SK-N-SH (cell line): ENCODE data around the gene PDE4D. TPM values are rescaled to one million over a fixed set of nuclear protein-coding genes. Genes with fewer than 3 reads are reported as not detected.
"Not testable (repeated sequence)": the region's sequence is repeated elsewhere in the genome, so short reads cannot be mapped to it uniquely, and the experiment has no call there.

Experiments
- CTCF ChIA-PET: fragments of 300-600, 350-600 bp; formaldehyde crosslinking; extraction: SDS; loops from one replicate; lab custom pipeline; 2021; lab: Yijun Ruan, JAX
- POLR2A ChIA-PET: fragments of 350-600 bp; sonication (Branson Sonifier 250); formaldehyde crosslinking; extraction: SDS; loops from one replicate; lab custom pipeline; 2020; ENCODE audit warnings: antibody characterized with exemption, inconsistent platforms; lab: Yijun Ruan, JAX
- DNase-seq: peaks from one replicate; pipeline ENCODE4 v3.0.0; 2012
- H2AFZ ChIP-seq: fragments of 200-600 bp; sonication (generic); 2 replicates; pipeline ENCODE4 v1.8.1; 2016; ENCODE audit warnings: antibody characterized with exemption, mild to moderate bottlenecking, low read depth
- H3F3A ChIP-seq: fragments of 200-600 bp; sonication (generic); replicated peaks from 2 replicates; pipeline ENCODE3; 2016; ENCODE audit warnings: antibody characterized with exemption, mild to moderate bottlenecking; ENCODE audit not compliant: insufficient read depth
- H3K27ac ChIP-seq, 2 experiments: fragments of 200-500 bp in 1 of 2; fragments of 200-600 bp in 1 of 2; sonication (Bioruptor generic) in 1 of 2; sonication (generic), shearing (Covaris generic) in 1 of 2; 2 replicates each; pipeline versions ENCODE4 v1.5.1 to v1.6.1; 2014 to 2016; ENCODE audit warnings: low read depth in 2 of 2, inconsistent platforms in 1 of 2, low read length in 1 of 2, mild to moderate bottlenecking in 1 of 2, mixed read lengths in 1 of 2
- H3K27me3 ChIP-seq: fragments of 200-600 bp; sonication (generic), shearing (Covaris generic); 2 replicates; pipeline ENCODE4 v1.6.1; 2016; ENCODE audit warnings: mixed run types; ENCODE audit not compliant: insufficient read depth
- H3K36me3 ChIP-seq, 2 experiments: fragments of 200-500 bp in 1 of 2; fragments of 200-600 bp in 1 of 2; sonication (Bioruptor generic) in 1 of 2; sonication (generic) in 1 of 2; replicated peaks in 1 of 2; 2 replicates each; pipeline versions ENCODE3 to v1.5.1; 2014 to 2016; ENCODE audit warnings: low read length in 1 of 2, mild to moderate bottlenecking in 1 of 2; ENCODE audit not compliant: insufficient read depth in 2 of 2, control insufficient read depth in 1 of 2
- H3K4me1 ChIP-seq, 2 experiments: fragments of 200-500 bp in 1 of 2; fragments of 200-600 bp in 1 of 2; sonication (Bioruptor generic) in 1 of 2; sonication (generic), shearing (Covaris generic) in 1 of 2; 2 replicates each; pipeline versions ENCODE4 v1.5.1 to v1.6.1; 2014 to 2016; ENCODE audit warnings: low read depth in 1 of 2, low read length in 1 of 2, mixed run types in 1 of 2; ENCODE audit not compliant: insufficient read depth in 2 of 2, control insufficient read depth in 1 of 2
- H3K4me2 ChIP-seq: fragments of 200-600 bp; sonication (generic), shearing (Covaris generic); 2 replicates; pipeline ENCODE4 v1.6.1; 2017; ENCODE audit warnings: mixed run types
- H3K4me3 ChIP-seq, 2 experiments: fragments of 200-500 bp in 1 of 2; fragments of 200-600 bp in 1 of 2; sonication (Bioruptor generic) in 1 of 2; sonication (generic), shearing (Covaris generic) in 1 of 2; 2 replicates each; pipeline versions ENCODE4 v1.5.1 to v1.8.1; 2014 to 2016; ENCODE audit warnings: low read depth in 2 of 2, inconsistent platforms in 1 of 2, low read length in 1 of 2, mild to moderate bottlenecking in 1 of 2, mixed read lengths in 1 of 2, moderate library complexity in 1 of 2
- H3K79me2 ChIP-seq: fragments of 200-600 bp; sonication (generic); 2 replicates; pipeline ENCODE4 v1.8.1; 2017; ENCODE audit warnings: mild to moderate bottlenecking; ENCODE audit not compliant: insufficient read depth
- H3K9ac ChIP-seq: fragments of 200-600 bp; sonication (generic); 2 replicates; pipeline ENCODE4 v1.6.1; 2017; ENCODE audit warnings: mixed run types
- H3K9me2 ChIP-seq: fragments of 200-600 bp; sonication (generic); 2 replicates; pipeline ENCODE4 v1.6.1; 2017; ENCODE audit warnings: mixed run types
- H3K9me3 ChIP-seq: fragments of 200-600 bp; sonication (generic); 2 replicates; pipeline ENCODE4 v1.6.1; 2017; ENCODE audit warnings: mixed run types, mild to moderate bottlenecking, moderate library complexity
- H4K20me1 ChIP-seq: fragments of 200-600 bp; sonication (generic); 2 replicates; pipeline ENCODE4 v1.6.1; 2017; ENCODE audit warnings: mild to moderate bottlenecking, mixed run types; ENCODE audit not compliant: insufficient read depth
- ELF1 ChIP-seq: IDR thresholded peaks from 2 replicates; pipeline ENCODE4 v1.4.0; 2012
- GABPA ChIP-seq: IDR thresholded peaks from 2 replicates; pipeline ENCODE4 v1.4.0; 2012; ENCODE audit warnings: low read depth, mild to moderate bottlenecking
- MEF2A ChIP-seq: IDR thresholded peaks from 2 replicates; pipeline ENCODE4 v1.4.0; 2012; ENCODE audit warnings: low read depth, borderline replicate concordance
- RAD21 ChIP-seq: IDR thresholded peaks from 2 replicates; pipeline ENCODE4 v1.6.1; 2012; ENCODE audit warnings: mild to moderate bottlenecking, low read length
- ZBTB33 ChIP-seq: IDR thresholded peaks from 2 replicates; pipeline ENCODE4 v1.4.0; 2012; ENCODE audit warnings: low read depth, borderline replicate concordance
- WGBS: methylation state at CpG from one replicate; pipeline ENCODE4 v1.1.6; 2017; ENCODE audit warnings: low lambda C conversion rate; 5-methylcytosine and 5-hydroxymethylcytosine counted together
- polyA plus RNA-seq, 3 experiments: library from polyadenylated mRNA; depleted of rRNA; stranded (reverse); fragments of >200 nt; gene quantifications; 2 replicates each; pipeline ENCODE4 v1.2.3, GENCODE V29; 2012

PDE4D gene
- polyA plus RNA-seq, 1 of the 3 experiments (the other 2 are of a cell fraction), result 2.4 TPM

- TF ChIP-seq GABPA (0 out of 2 replicates have a peak, but pooled peaks have one; percentile 7), ELF1 (no peak), ZBTB33 (no peak)
Measured at GRCh38 chr5:59673438-59674058, 220.0 kb downstream of the PDE4D start (continued).

GRCh38 chr5:59666440-59667068 lies 227.0 kb downstream of the PDE4D start:
- 0 out of 2 replicates have a peak, but pooled peaks cover 3% of the 10 kb centered on the region for H3K9me2 ChIP-seq
- no peak for DNase-seq
- H3K36me3 ChIP-seq, result no peaks in the 10 kb centered on the region
- H3K4me2 ChIP-seq, result no peak overlapping the region
- no peaks in the 10 kb centered on the region for H3K27me3 ChIP-seq
- CTCF ChIA-PET, result interaction anchor here (0.6 to 3.0 kb wide), 14 partner anchors 132 to 479 kb away, joined by 3 to 18 read pairs (median 5); no protein-coding TSS in a partner anchor
- no peak overlapping the region for H3K4me3 ChIP-seq
- no peaks in the 10 kb centered on the region for H4K20me1 ChIP-seq
- peaks cover 3% of the 10 kb centered on the region for H3F3A ChIP-seq
- H3K27ac ChIP-seq, result peak overlapping the region in 1 of 2 experiments; percentile 29; a peak in 1 of 4 replicates
- no peaks in the 10 kb centered on the region for H3K79me2 ChIP-seq
- no peak overlapping the region for H2AFZ ChIP-seq
- peaks cover 0 to 18% of the 10 kb centered on the region in 2 experiments; a peak in 2 of 4 replicates for H3K4me1 ChIP-seq
- no peaks in the 10 kb centered on the region for H3K9me3 ChIP-seq
- WGBS, result 81% methylated on average over 4 of the region's 4 CpGs
- TF ChIP-seq MEF2A, result no peak
- peak; percentile 46 for TF ChIP-seq RAD21
- TF ChIP-seq, all 33 proteins: peak for 1
- no peak overlapping the region for H3K9ac ChIP-seq
- POLR2A ChIA-PET, result no interaction called here

GRCh38 chr5:59665832-59666203 lies 227.7 kb downstream of the PDE4D start:
- H3K9ac ChIP-seq, H3K4me3 ChIP-seq, H3K4me2 ChIP-seq, DNase-seq, H3F3A ChIP-seq, H3K27me3 ChIP-seq, H3K79me2 ChIP-seq, H3K9me2 ChIP-seq, POLR2A ChIA-PET, H3K9me3 ChIP-seq, H3K36me3 ChIP-seq, H4K20me1 ChIP-seq, H2AFZ ChIP-seq: not testable (repeated sequence)
- peaks cover 4 to 24% of the 10 kb centered on the region in 2 experiments; a peak in 3 of 4 replicates for H3K4me1 ChIP-seq
- CTCF ChIA-PET, result interaction anchor here (0.6 to 3.0 kb wide), 12 partner anchors 132 to 788 kb away, joined by 3 to 18 read pairs (median 4); no protein-coding TSS in a partner anchor
- H3K27ac ChIP-seq, result peak overlapping the region in 1 of 2 experiments; percentile 12; a peak in 1 of 4 replicates
- WGBS, result 92% methylated on average over 7 of the region's 7 CpGs
